ENCODE data around the gene FOXJ2. TPM values are rescaled to one million over a fixed set of nuclear protein-coding genes. Genes with fewer than 3 reads are reported as not detected.

Gene FOXJ2
- polyA plus RNA-seq, 1 of the 3 experiments (the other 2 are of a cell fraction) = 3.4 TPM

DNA sequence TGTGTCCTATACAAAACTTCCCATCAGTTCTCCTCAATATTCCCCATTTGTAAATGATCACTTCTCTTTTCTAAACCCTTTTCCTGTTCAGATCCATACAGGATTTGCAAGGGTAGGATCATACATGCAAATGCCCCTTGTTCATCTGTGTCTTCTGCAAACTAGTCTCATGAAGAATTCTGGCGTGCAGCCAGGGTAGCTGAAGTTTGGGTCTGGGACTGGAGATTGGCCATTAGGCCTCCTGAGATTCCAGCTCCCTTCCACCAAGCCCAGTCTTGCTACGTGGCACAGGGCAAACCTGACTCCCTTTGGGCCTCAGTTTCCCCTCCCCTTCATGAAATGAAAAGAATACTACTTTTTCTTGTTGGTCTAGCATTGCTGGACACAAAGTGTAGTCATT lies 22.3 kb downstream of the FOXJ2 start:
- Histone ChIP-seq H2AFZ (ENCODE audit: low read depth) (no peak overlapping the region), H4K20me1 (ENCODE audit: insufficient read depth) (no peaks in the 10 kb centered on the region), H3F3A (replicated peaks; ENCODE audit: insufficient read depth) (no peaks in the 10 kb centered on the region), H3K36me3 (replicated peaks in 1 of 2; ENCODE audit: control insufficient read depth in 1 of 2, insufficient read depth in 2 of 2, low read length in 1 of 2) (peaks cover 17 to 34% of the 10 kb centered on the region in 2 experiments), H3K4me1 (ENCODE audit: control insufficient read depth in 1 of 2, insufficient read depth in 2 of 2, low read depth in 1 of 2, low read length in 1 of 2) (no peaks in the 10 kb centered on the region), H3K4me2 (no peak overlapping the region), H3K79me2 (ENCODE audit: insufficient read depth) (no peaks in the 10 kb centered on the region), H3K9me2 (no peaks in the 10 kb centered on the region), H3K27ac (ENCODE audit: low read depth in 2 of 2, low read length in 1 of 2) (no peak overlapping the region), H3K9me3 (no peaks in the 10 kb centered on the region), H3K27me3 (ENCODE audit: insufficient read depth) (no peaks in the 10 kb centered on the region), H3K4me3 (ENCODE audit: low read depth in 2 of 2, low read length in 1 of 2) (no peak overlapping the region), H3K9ac (no peak overlapping the region)
- WGBS (ENCODE audit: low lambda C conversion rate) = 96% methylated on average over 2 of the region's 2 CpGs
- POLR2A ChIA-PET = no interaction called here
- no peak for DNase-seq
- TF ChIP-seq, protein P1, sequence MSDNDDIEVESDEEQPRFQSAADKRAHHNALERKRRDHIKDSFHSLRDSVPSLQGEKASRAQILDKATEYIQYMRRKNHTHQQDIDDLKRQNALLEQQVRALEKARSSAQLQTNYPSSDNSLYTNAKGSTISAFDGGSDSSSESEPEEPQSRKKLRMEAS (IDR thresholded peaks at IDR 0.05; ENCODE audit: low read depth) = no peak
- TF ChIP-seq SMC3 (IDR thresholded peaks at IDR 0.05; ENCODE audit: low read depth, low read length) = no peak
- no peak for TF ChIP-seq RFX5 (IDR thresholded peaks at IDR 0.05; ENCODE audit: low read length)
- TF ChIP-seq EP300 (IDR thresholded peaks at IDR 0.05; ENCODE audit: borderline replicate concordance in 1 of 2, low read depth in 1 of 2, low read length in 1 of 2) = no peak
- no peak for TF ChIP-seq SIN3A (IDR thresholded peaks at IDR 0.05; ENCODE audit: borderline replicate concordance, low read depth, low read length)
- TF ChIP-seq MEF2A (IDR thresholded peaks at IDR 0.05; ENCODE audit: borderline replicate concordance, low read depth) = no peak
- TF ChIP-seq FOXJ3 (CRISPR knock-in tag; IDR thresholded peaks at IDR 0.05) = no peak
- TF ChIP-seq, protein P2, sequence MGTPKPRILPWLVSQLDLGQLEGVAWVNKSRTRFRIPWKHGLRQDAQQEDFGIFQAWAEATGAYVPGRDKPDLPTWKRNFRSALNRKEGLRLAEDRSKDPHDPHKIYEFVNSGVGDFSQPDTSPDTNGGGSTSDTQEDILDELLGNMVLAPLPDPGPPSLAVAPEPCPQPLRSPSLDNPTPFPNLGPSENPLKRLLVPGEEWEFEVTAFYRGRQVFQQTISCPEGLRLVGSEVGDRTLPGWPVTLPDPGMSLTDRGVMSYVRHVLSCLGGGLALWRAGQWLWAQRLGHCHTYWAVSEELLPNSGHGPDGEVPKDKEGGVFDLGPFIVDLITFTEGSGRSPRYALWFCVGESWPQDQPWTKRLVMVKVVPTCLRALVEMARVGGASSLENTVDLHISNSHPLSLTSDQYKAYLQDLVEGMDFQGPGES (IDR thresholded peaks at IDR 0.05; ENCODE audit: low read depth, low read length) = no peak
- no peak for TF ChIP-seq POLR2AphosphoS5 (IDR thresholded peaks at IDR 0.05; ENCODE audit: low read depth, low read length)
- TF ChIP-seq GABPA (IDR thresholded peaks at IDR 0.05; ENCODE audit: low read depth) = no peak
- no peak for TF ChIP-seq NFIC (IDR thresholded peaks at IDR 0.05; ENCODE audit: borderline replicate concordance)
- no peak for TF ChIP-seq RXRA (IDR thresholded peaks at IDR 0.05; ENCODE audit: borderline replicate concordance, low read depth)
- TF ChIP-seq JUND (IDR thresholded peaks at IDR 0.05) = no peak
- CTCF ChIA-PET = interaction anchor here (0.9 to 1.2 kb wide), 3 partner anchors 9 to 23 kb away, joined by 3 read pairs; no protein-coding TSS in a partner anchor

DNA sequence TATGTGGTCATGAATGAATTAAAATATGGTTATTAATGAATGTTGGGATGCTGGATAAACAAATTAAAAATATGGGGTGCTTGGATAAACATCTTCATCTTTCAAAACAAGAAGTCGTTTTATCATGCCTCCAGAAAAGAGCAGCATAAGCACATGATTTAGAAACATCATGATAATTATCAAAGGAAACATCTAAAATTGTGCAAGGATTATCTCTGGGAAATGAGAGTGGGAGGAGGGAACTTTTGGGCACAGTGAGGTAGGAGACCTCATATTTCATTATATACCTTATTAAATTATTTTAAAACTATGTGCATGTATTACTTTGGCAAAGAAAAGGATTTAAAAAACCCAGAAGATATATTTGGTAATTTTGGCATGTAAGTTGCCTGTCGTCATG lies 24.8 kb downstream of the FOXJ2 start:
- H3F3A ChIP-seq (replicated peaks; ENCODE audit: insufficient read depth) = no peaks in the 10 kb centered on the region
- H3K9me2 ChIP-seq = no peaks in the 10 kb centered on the region
- DNase-seq = no peak
- WGBS (ENCODE audit: low lambda C conversion rate) = 48% methylated on average over 2 of the region's 2 CpGs
- H3K9me3 ChIP-seq = no peaks in the 10 kb centered on the region
- H4K20me1 ChIP-seq (ENCODE audit: insufficient read depth) = no peaks in the 10 kb centered on the region
- H2AFZ ChIP-seq (ENCODE audit: low read depth) = no peak overlapping the region
- H3K4me1 ChIP-seq (ENCODE audit: control insufficient read depth in 1 of 2, insufficient read depth in 2 of 2, low read depth in 1 of 2, low read length in 1 of 2) = no peaks in the 10 kb centered on the region
- H3K79me2 ChIP-seq (ENCODE audit: insufficient read depth) = no peaks in the 10 kb centered on the region
- no peak overlapping the region for H3K9ac ChIP-seq
- H3K4me2 ChIP-seq = no peak overlapping the region
- POLR2A ChIA-PET = no interaction called here
- no peak overlapping the region for H3K4me3 ChIP-seq (ENCODE audit: low read depth in 2 of 2, low read length in 1 of 2)
- CTCF ChIA-PET = interaction anchor here (3.8 kb wide), 1 partner anchor 11 kb away, joined by 23 read pairs; no protein-coding TSS in a partner anchor
- H3K36me3 ChIP-seq (replicated peaks in 1 of 2; ENCODE audit: control insufficient read depth in 1 of 2, insufficient read depth in 2 of 2, low read length in 1 of 2) = peaks cover 15 to 27% of the 10 kb centered on the region in 2 experiments
- H3K27me3 ChIP-seq (ENCODE audit: insufficient read depth) = no peaks in the 10 kb centered on the region
- no peak overlapping the region for H3K27ac ChIP-seq (ENCODE audit: low read depth in 2 of 2, low read length in 1 of 2)
- TF ChIP-seq EZH2phosphoT487 (IDR thresholded peaks at IDR 0.05; ENCODE audit: borderline replicate concordance, low read depth) = no peak
- no peak for TF ChIP-seq FOXM1 (IDR thresholded peaks at IDR 0.05; ENCODE audit: low read depth)
- TF ChIP-seq NRF1 (IDR thresholded peaks at IDR 0.05; ENCODE audit: low read depth, low read length) = no peak
- TF ChIP-seq, protein P3, sequence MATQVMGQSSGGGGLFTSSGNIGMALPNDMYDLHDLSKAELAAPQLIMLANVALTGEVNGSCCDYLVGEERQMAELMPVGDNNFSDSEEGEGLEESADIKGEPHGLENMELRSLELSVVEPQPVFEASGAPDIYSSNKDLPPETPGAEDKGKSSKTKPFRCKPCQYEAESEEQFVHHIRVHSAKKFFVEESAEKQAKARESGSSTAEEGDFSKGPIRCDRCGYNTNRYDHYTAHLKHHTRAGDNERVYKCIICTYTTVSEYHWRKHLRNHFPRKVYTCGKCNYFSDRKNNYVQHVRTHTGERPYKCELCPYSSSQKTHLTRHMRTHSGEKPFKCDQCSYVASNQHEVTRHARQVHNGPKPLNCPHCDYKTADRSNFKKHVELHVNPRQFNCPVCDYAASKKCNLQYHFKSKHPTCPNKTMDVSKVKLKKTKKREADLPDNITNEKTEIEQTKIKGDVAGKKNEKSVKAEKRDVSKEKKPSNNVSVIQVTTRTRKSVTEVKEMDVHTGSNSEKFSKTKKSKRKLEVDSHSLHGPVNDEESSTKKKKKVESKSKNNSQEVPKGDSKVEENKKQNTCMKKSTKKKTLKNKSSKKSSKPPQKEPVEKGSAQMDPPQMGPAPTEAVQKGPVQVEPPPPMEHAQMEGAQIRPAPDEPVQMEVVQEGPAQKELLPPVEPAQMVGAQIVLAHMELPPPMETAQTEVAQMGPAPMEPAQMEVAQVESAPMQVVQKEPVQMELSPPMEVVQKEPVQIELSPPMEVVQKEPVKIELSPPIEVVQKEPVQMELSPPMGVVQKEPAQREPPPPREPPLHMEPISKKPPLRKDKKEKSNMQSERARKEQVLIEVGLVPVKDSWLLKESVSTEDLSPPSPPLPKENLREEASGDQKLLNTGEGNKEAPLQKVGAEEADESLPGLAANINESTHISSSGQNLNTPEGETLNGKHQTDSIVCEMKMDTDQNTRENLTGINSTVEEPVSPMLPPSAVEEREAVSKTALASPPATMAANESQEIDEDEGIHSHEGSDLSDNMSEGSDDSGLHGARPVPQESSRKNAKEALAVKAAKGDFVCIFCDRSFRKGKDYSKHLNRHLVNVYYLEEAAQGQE (IDR thresholded peaks at IDR 0.05; ENCODE audit: low read depth, low read length) = no peak
- TF ChIP-seq, protein P1 (IDR thresholded peaks at IDR 0.05; ENCODE audit: low read depth) = no peak
- TF ChIP-seq, protein P4, sequence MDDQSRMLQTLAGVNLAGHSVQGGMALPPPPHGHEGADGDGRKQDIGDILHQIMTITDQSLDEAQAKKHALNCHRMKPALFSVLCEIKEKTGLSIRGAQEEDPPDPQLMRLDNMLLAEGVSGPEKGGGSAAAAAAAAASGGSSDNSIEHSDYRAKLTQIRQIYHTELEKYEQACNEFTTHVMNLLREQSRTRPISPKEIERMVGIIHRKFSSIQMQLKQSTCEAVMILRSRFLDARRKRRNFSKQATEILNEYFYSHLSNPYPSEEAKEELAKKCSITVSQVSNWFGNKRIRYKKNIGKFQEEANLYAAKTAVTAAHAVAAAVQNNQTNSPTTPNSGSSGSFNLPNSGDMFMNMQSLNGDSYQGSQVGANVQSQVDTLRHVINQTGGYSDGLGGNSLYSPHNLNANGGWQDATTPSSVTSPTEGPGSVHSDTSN (IDR thresholded peaks at IDR 0.05) = no peak
- TF ChIP-seq, protein P5, sequence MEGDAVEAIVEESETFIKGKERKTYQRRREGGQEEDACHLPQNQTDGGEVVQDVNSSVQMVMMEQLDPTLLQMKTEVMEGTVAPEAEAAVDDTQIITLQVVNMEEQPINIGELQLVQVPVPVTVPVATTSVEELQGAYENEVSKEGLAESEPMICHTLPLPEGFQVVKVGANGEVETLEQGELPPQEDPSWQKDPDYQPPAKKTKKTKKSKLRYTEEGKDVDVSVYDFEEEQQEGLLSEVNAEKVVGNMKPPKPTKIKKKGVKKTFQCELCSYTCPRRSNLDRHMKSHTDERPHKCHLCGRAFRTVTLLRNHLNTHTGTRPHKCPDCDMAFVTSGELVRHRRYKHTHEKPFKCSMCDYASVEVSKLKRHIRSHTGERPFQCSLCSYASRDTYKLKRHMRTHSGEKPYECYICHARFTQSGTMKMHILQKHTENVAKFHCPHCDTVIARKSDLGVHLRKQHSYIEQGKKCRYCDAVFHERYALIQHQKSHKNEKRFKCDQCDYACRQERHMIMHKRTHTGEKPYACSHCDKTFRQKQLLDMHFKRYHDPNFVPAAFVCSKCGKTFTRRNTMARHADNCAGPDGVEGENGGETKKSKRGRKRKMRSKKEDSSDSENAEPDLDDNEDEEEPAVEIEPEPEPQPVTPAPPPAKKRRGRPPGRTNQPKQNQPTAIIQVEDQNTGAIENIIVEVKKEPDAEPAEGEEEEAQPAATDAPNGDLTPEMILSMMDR (IDR thresholded peaks at IDR 0.05) = no peak
- TF ChIP-seq SMC3 (IDR thresholded peaks at IDR 0.05; ENCODE audit: low read depth, low read length) = no peak
- no peak for TF ChIP-seq RXRA (IDR thresholded peaks at IDR 0.05; ENCODE audit: borderline replicate concordance, low read depth)
- TF ChIP-seq TAF1 (IDR thresholded peaks at IDR 0.05; ENCODE audit: borderline replicate concordance, low read depth, low read length) = no peak
- no peak for TF ChIP-seq YY1 (IDR thresholded peaks at IDR 0.05; ENCODE audit: low read depth)

Measured in SK-N-SH (cell line).